Tibial nerve (tissue), 4 donors: ENCODE data around the gene KPNA2. TPM values are rescaled to one million over a fixed set of nuclear protein-coding genes. Genes with fewer than 3 reads are reported as not detected.

Experiments
- total RNA-seq, 4 donors: library from RNA; depleted of rRNA; stranded (reverse); fragments of >200 nt; gene quantifications; one replicate each; pipeline ENCODE4 v1.1.0, GENCODE V29; 2016

The KPNA2 gene
- total RNA-seq, 4 donors from 2014 or later, result 10.4 to 18.3 (median 16.4) TPM

Other genes with a start within 250 kb of the KPNA2 start
- gene BPTF, start 210.2 kb upstream of the KPNA2 start, total RNA-seq, result 100 to 1,000 TPM in 3 of 4 donors, 10 to 100 TPM in 1; 72.8 to 124 (median 113) TPM
- gene C17orf58, start 39.3 kb upstream of the KPNA2 start, total RNA-seq, result 10 to 100 TPM in 1 of 4 donors, 1 to 10 TPM in 3; 2.3 to 10.7 (median 3.9) TPM
- 10 to 100 TPM; 27.6 to 38.2 (median 31.7) TPM for gene AMZ2, start 212.3 kb downstream of the KPNA2 start, total RNA-seq